ENCODE data around the gene TMEM11. TPM values are rescaled to one million over a fixed set of nuclear protein-coding genes. Genes with fewer than 3 reads are reported as not detected.

The TMEM11 gene
- total RNA-seq, 1 donor from 2014 or later, result 31.6 TPM

DNA sequence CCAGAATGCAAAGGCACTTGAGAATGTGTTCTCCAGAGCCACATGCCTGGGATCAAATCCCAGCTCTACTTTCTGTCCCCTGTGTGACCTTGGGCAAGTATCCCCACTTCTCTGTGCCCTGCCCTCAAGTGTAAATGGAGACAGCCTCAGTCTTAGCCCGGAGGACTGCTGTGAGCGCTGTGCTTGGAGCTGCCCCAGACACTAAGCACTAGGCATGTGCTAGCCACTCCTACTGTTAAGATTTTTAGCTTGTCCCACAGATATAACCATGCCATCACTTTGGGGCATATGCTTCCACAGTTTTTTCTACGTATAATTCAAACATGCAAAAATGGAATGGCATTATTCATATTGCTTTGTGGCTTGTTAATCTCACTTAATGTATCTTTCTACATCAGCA is 29.4 kb downstream of the TMEM11 start:
- Histone ChIP-seq H3K4me2 (ENCODE audit: low read length) (no peak overlapping the region), H4K20me1 (ENCODE audit: insufficient read depth, low read length) (no peaks in the 10 kb centered on the region), H2AFZ (ENCODE audit: low read depth, low read length) (no peak overlapping the region), H3K36me3 (ENCODE audit: insufficient read depth, low read length) (peaks cover 3% of the 10 kb centered on the region), H3K79me2 (ENCODE audit: insufficient read depth, low read length) (no peaks in the 10 kb centered on the region), H3K27ac (ENCODE audit: low read depth, low read length) (no peak overlapping the region), H3K9me3 (ENCODE audit: insufficient read depth, low read depth, low read length) (no peaks in the 10 kb centered on the region), H3K4me1 (ENCODE audit: insufficient read depth, low read length) (no peaks in the 10 kb centered on the region), H3K4me3 (ENCODE audit: insufficient read depth, low read depth, low read length) (no peak overlapping the region), H3K9ac (ENCODE audit: low read length) (no peak overlapping the region), H3K27me3 (ENCODE audit: insufficient read depth, low read length) (no peaks in the 10 kb centered on the region)
- no peak for TF ChIP-seq EZH2 (IDR thresholded peaks at IDR 0.05; ENCODE audit: insufficient read depth, low read length)
- TF ChIP-seq, protein P1, sequence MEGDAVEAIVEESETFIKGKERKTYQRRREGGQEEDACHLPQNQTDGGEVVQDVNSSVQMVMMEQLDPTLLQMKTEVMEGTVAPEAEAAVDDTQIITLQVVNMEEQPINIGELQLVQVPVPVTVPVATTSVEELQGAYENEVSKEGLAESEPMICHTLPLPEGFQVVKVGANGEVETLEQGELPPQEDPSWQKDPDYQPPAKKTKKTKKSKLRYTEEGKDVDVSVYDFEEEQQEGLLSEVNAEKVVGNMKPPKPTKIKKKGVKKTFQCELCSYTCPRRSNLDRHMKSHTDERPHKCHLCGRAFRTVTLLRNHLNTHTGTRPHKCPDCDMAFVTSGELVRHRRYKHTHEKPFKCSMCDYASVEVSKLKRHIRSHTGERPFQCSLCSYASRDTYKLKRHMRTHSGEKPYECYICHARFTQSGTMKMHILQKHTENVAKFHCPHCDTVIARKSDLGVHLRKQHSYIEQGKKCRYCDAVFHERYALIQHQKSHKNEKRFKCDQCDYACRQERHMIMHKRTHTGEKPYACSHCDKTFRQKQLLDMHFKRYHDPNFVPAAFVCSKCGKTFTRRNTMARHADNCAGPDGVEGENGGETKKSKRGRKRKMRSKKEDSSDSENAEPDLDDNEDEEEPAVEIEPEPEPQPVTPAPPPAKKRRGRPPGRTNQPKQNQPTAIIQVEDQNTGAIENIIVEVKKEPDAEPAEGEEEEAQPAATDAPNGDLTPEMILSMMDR (IDR thresholded peaks at IDR 0.05; ENCODE audit: insufficient read depth, low read depth, low read length), result no peak
- DNase-seq (ENCODE audit: low read depth) (no peak), FAIRE-seq (no peak)
- no peaks in the 10 kb centered on the region for H3K27me3 Mint-ChIP-seq (ENCODE audit: low read depth, unreplicated experiment)
- H3K27ac Mint-ChIP-seq (ENCODE audit: unreplicated experiment), result no peak overlapping the region
- H3K4me3 Mint-ChIP-seq (ENCODE audit: unreplicated experiment), result no peak overlapping the region
- no peaks in the 10 kb centered on the region for H3K4me1 Mint-ChIP-seq (ENCODE audit: low read depth, unreplicated experiment)
- peaks cover 7% of the 10 kb centered on the region for H3K36me3 Mint-ChIP-seq (ENCODE audit: low read depth, unreplicated experiment)
- no peaks in the 10 kb centered on the region for H3K9me3 Mint-ChIP-seq (ENCODE audit: unreplicated experiment)

DNA sequence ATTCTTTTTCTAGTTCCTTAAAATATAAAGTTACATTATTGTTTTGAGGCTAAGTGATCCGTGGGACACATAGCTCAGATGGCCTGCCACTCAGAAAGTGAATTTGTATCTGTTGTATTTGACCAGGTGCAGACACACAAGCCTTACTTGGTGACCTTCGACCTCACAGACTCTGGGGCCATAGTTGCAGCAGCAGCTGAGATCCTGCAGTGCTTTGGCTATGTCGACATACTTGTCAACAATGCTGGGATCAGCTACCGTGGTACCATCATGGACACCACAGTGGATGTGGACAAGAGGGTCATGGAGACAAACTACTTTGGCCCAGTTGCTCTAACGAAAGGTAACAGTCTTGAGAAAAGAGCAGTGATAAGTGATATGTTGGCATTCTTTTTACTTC is 30.5 kb downstream of the TMEM11 start:
- FAIRE-seq (no peak), DNase-seq (ENCODE audit: low read depth) (no peak)
- H3K27ac ChIP-seq (ENCODE audit: low read depth, low read length), result no peak overlapping the region
- Mint-ChIP-seq H3K4me3 (ENCODE audit: unreplicated experiment) (no peak overlapping the region), H3K27me3 (ENCODE audit: low read depth, unreplicated experiment) (no peaks in the 10 kb centered on the region), H3K9me3 (ENCODE audit: unreplicated experiment) (no peaks in the 10 kb centered on the region), H3K4me1 (ENCODE audit: low read depth, unreplicated experiment) (no peaks in the 10 kb centered on the region), H3K27ac (ENCODE audit: unreplicated experiment) (no peak overlapping the region), H3K36me3 (ENCODE audit: low read depth, unreplicated experiment) (peaks cover 12% of the 10 kb centered on the region)
- H2AFZ ChIP-seq (ENCODE audit: low read depth, low read length), result no peak overlapping the region
- H3K9me3 ChIP-seq (ENCODE audit: insufficient read depth, low read depth, low read length), result no peaks in the 10 kb centered on the region
- H3K36me3 ChIP-seq (ENCODE audit: insufficient read depth, low read length), result peaks cover 3% of the 10 kb centered on the region
- no peak overlapping the region for H3K4me3 ChIP-seq (ENCODE audit: insufficient read depth, low read depth, low read length)
- H3K4me2 ChIP-seq (ENCODE audit: low read length), result no peak overlapping the region
- H3K9ac ChIP-seq (ENCODE audit: low read length), result no peak overlapping the region
- H4K20me1 ChIP-seq (ENCODE audit: insufficient read depth, low read length), result no peaks in the 10 kb centered on the region
- no peaks in the 10 kb centered on the region for H3K4me1 ChIP-seq (ENCODE audit: insufficient read depth, low read length)
- no peak for TF ChIP-seq EZH2 (IDR thresholded peaks at IDR 0.05; ENCODE audit: insufficient read depth, low read length)
- TF ChIP-seq, protein P1 (IDR thresholded peaks at IDR 0.05; ENCODE audit: insufficient read depth, low read depth, low read length), result no peak
- H3K79me2 ChIP-seq (ENCODE audit: insufficient read depth, low read length), result no peaks in the 10 kb centered on the region
- H3K27me3 ChIP-seq (ENCODE audit: insufficient read depth, low read length), result no peaks in the 10 kb centered on the region

DNA sequence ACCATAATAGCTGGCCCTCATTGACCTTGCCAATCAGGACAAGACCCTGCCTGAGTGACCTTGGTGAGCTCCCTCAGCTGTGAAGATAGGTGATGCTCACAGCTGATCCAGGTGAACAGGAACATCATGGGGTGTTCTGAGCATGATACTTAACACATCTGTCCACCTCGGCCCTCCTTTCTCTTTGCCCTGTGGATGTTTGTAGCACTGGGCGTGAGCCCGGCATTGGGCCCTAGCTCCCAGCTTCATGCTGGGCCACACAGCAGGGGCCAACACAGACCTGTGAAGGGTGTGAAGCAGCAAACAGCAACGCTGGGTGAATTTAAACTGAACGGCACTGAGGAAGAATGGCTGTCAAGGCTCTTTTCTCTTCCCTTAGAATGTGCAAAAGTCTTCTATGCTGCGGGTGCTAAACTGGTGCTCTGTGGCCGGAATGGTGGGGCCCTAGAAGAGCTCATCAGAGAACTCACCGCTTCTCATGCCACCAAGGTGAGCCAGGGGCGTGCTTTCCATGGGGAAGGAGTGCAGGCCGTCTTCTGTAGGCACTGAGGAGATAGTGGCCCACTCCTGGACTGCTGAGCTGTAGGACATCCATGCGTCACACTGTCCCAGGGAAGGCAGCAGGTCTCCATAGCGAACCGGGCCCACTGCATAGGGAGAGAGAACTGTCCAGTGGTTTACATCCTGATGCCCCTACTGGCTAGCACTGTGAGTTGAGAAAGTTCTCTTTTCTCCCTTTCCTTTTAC is 35.9 kb downstream of the TMEM11 start:
- Mint-ChIP-seq H3K4me3 (ENCODE audit: unreplicated experiment) (no peak overlapping the region), H3K27me3 (ENCODE audit: low read depth, unreplicated experiment) (no peaks in the 10 kb centered on the region), H3K27ac (ENCODE audit: unreplicated experiment) (no peak overlapping the region), H3K36me3 (ENCODE audit: low read depth, unreplicated experiment) (peaks cover 27% of the 10 kb centered on the region), H3K9me3 (ENCODE audit: unreplicated experiment) (no peaks in the 10 kb centered on the region), H3K4me1 (ENCODE audit: low read depth, unreplicated experiment) (no peaks in the 10 kb centered on the region)
- no peaks in the 10 kb centered on the region for H3K79me2 ChIP-seq (ENCODE audit: insufficient read depth, low read length)
- H2AFZ ChIP-seq (ENCODE audit: low read depth, low read length), result no peak overlapping the region
- H3K4me2 ChIP-seq (ENCODE audit: low read length), result no peak overlapping the region
- no peaks in the 10 kb centered on the region for H3K4me1 ChIP-seq (ENCODE audit: insufficient read depth, low read length)
- H4K20me1 ChIP-seq (ENCODE audit: insufficient read depth, low read length), result no peaks in the 10 kb centered on the region
- FAIRE-seq, result no peak
- peaks cover 3% of the 10 kb centered on the region for H3K36me3 ChIP-seq (ENCODE audit: insufficient read depth, low read length)
- H3K9ac ChIP-seq (ENCODE audit: low read length), result no peak overlapping the region
- no peak for DNase-seq (ENCODE audit: low read depth)
- H3K4me3 ChIP-seq (ENCODE audit: insufficient read depth, low read depth, low read length), result no peak overlapping the region
- no peak for TF ChIP-seq EZH2 (IDR thresholded peaks at IDR 0.05; ENCODE audit: insufficient read depth, low read length)
- no peaks in the 10 kb centered on the region for H3K9me3 ChIP-seq (ENCODE audit: insufficient read depth, low read depth, low read length)
- no peaks in the 10 kb centered on the region for H3K27me3 ChIP-seq (ENCODE audit: insufficient read depth, low read length)
- H3K27ac ChIP-seq (ENCODE audit: low read depth, low read length), result no peak overlapping the region
